ENCODE measurements around the gene PSMD2.

The PSMD2 gene

GRCh38 chr3:184277366-184277765, 21.7 kb upstream of the PSMD2 start:
- DNase-seq = no peak

- no peak for DNase-seq
These were observed 16.1 kb upstream of the PSMD2 start for GRCh38 chr3:184282941-184283340.

GRCh38 chr3:184283681-184284080, 15.4 kb upstream of the PSMD2 start:
- no peak for DNase-seq

- peak in 50 of 58 donors; percentile 12 to 85 (median 58) for DNase-seq
These were observed 14.3 kb upstream of the PSMD2 start for GRCh38 chr3:184284696-184285095.

GRCh38 chr3:184289426-184289938, 9.6 kb upstream of the PSMD2 start:
- DNase-seq = peak in 34 of 58 donors; percentile 2 to 51 (median 16)

GRCh38 chr3:184290331-184290730, 8.7 kb upstream of the PSMD2 start:
- no peak for DNase-seq

- no peak for DNase-seq
These were observed 7.8 kb upstream of the PSMD2 start for GRCh38 chr3:184291044-184291737.

GRCh38 chr3:184291738-184292445, 7.1 kb upstream of the PSMD2 start:
- no peak for DNase-seq

- DNase-seq = no peak
These were observed 3.3 kb upstream of the PSMD2 start for GRCh38 chr3:184295771-184296170.

GRCh38 chr3:184296616-184297015, 2.4 kb upstream of the PSMD2 start:
- no peak for DNase-seq

GRCh38 chr3:184299488-184300377, 692 bp downstream of the PSMD2 start:
- DNase-seq = peak in 1 of 58 donors; percentile 53

- no peak for DNase-seq
These were observed 1.3 kb downstream of the PSMD2 start for GRCh38 chr3:184300378-184300720.

- no peak for DNase-seq
These were observed 6.5 kb downstream of the PSMD2 start for GRCh38 chr3:184305577-184305976.

- no peak for DNase-seq
These were observed 7.4 kb downstream of the PSMD2 start for GRCh38 chr3:184306341-184306972.

- DNase-seq = no peak
These were observed 8.9 kb downstream of the PSMD2 start for GRCh38 chr3:184307915-184308314.

GRCh38 chr3:184308744-184309143, 9.7 kb downstream of the PSMD2 start:
- DNase-seq = no peak

GRCh38 chr3:184311633-184312032, 12.6 kb downstream of the PSMD2 start:
- no peak for DNase-seq

- DNase-seq = peak; percentile 47 to 95 (median 91)
These were observed 15.3 kb downstream of the PSMD2 start, which contains the start of gene EIF4G1 for GRCh38 chr3:184314363-184314699. TSS of gene EIF4G1 (plus strand) at chr3:184314606. CDS start at chr3:184315797, 1,191 bp downstream.

- DNase-seq = peak in 49 of 58 donors; percentile 1 to 81 (median 54)
These were observed 15.9 kb downstream of the PSMD2 start for GRCh38 chr3:184314700-184315542.

- DNase-seq = peak in 1 of 58 donors; percentile 28
These were observed 16.5 kb downstream of the PSMD2 start for GRCh38 chr3:184315543-184315867.
